ENCODE measurements around the gene STEAP3. TPM values are rescaled to one million over a fixed set of nuclear protein-coding genes. Genes with fewer than 3 reads are reported as not detected.
A peak's percentile ranks its signal among the peaks of the same experiment; 100 is the strongest.

STEAP3 gene
- total RNA-seq, 1 donor from 2014 or later, result 38.8 TPM

DNA sequence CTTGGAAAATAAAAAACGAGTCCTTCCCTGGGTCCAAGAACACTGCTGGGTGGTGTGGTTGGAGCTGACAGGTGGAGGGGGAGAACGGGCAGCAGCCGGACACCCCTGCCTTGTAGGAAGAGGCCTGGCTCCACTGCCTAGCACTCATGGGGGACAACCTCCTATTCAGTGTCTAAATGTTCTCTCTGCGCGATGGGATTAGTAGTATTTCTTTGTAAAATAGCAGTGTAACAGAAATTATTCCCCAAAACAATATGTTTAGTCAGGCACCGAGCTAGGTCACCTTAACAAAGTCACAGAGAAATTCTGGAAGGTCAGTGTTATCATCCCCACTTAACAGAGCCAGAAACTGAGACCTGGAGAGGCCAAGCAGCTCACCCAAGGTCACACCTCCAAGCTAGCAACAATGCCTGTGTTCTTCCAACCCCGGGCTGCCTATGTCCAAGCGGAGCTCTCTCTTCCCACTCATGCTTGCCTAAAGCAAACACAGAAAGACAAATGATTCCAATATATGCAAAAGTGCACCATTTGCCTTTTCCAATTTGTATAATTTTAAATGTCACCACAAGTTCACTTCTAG is 68.0 kb downstream of the STEAP3 start:
- peaks cover 9% of the 10 kb centered on the region for H3K4me1 ChIP-seq (ENCODE audit: insufficient read depth, low read length)
- no peak overlapping the region for H2AFZ ChIP-seq (ENCODE audit: low read depth, low read length)
- H3K9ac ChIP-seq (ENCODE audit: low read length), result no peak overlapping the region
- Mint-ChIP-seq H3K27ac (ENCODE audit: unreplicated experiment) (no peak overlapping the region), H3K4me1 (ENCODE audit: low read depth, unreplicated experiment) (peaks cover 4% of the 10 kb centered on the region), H3K9me3 (ENCODE audit: unreplicated experiment) (no peaks in the 10 kb centered on the region), H3K36me3 (ENCODE audit: low read depth, unreplicated experiment) (peaks cover 1% of the 10 kb centered on the region), H3K27me3 (ENCODE audit: low read depth, unreplicated experiment) (peaks cover 12% of the 10 kb centered on the region), H3K4me3 (ENCODE audit: unreplicated experiment) (no peak overlapping the region)
- H3K27me3 ChIP-seq (ENCODE audit: insufficient read depth, low read length), result no peaks in the 10 kb centered on the region
- H3K4me2 ChIP-seq (ENCODE audit: low read length), result peak overlapping the region; percentile 30
- H3K36me3 ChIP-seq (ENCODE audit: insufficient read depth, low read length), result no peaks in the 10 kb centered on the region
- H3K27ac ChIP-seq (ENCODE audit: low read depth, low read length), result no peak overlapping the region
- no peaks in the 10 kb centered on the region for H3K79me2 ChIP-seq (ENCODE audit: insufficient read depth, low read length)
- H3K4me3 ChIP-seq (ENCODE audit: insufficient read depth, low read depth, low read length), result no peak overlapping the region
- no peak for TF ChIP-seq EZH2 (IDR thresholded peaks at IDR 0.05; ENCODE audit: insufficient read depth, low read length)
- TF ChIP-seq, protein P1, sequence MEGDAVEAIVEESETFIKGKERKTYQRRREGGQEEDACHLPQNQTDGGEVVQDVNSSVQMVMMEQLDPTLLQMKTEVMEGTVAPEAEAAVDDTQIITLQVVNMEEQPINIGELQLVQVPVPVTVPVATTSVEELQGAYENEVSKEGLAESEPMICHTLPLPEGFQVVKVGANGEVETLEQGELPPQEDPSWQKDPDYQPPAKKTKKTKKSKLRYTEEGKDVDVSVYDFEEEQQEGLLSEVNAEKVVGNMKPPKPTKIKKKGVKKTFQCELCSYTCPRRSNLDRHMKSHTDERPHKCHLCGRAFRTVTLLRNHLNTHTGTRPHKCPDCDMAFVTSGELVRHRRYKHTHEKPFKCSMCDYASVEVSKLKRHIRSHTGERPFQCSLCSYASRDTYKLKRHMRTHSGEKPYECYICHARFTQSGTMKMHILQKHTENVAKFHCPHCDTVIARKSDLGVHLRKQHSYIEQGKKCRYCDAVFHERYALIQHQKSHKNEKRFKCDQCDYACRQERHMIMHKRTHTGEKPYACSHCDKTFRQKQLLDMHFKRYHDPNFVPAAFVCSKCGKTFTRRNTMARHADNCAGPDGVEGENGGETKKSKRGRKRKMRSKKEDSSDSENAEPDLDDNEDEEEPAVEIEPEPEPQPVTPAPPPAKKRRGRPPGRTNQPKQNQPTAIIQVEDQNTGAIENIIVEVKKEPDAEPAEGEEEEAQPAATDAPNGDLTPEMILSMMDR (IDR thresholded peaks at IDR 0.05; ENCODE audit: insufficient read depth, low read depth, low read length), result no peak
- FAIRE-seq (no peak), DNase-seq (ENCODE audit: low read depth) (no peak)
- no peaks in the 10 kb centered on the region for H3K9me3 ChIP-seq (ENCODE audit: insufficient read depth, low read depth, low read length)
- H4K20me1 ChIP-seq (ENCODE audit: insufficient read depth, low read length), result no peaks in the 10 kb centered on the region

DNA sequence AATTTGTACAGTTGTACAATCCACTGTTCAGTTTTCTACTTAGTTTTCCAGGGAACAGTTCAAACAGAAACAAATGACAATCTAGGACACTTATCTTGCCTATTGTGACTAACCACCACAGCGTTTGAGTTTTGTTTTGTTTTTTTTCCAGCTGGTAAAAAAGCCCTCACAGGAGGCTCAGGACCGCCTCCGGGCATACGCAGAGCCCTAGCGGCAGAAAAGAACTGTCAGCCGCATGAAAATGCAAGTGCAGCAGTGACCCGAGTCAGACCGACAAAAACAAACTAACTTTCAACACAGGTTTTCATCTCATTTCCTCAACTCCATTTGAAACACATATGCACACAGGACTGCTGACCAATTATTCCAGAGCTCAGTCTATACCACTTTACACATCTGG is 68.6 kb downstream of the STEAP3 start:
- peak overlapping the region; percentile 30 for H3K4me2 ChIP-seq (ENCODE audit: low read length)
- H3K4me1 Mint-ChIP-seq (ENCODE audit: low read depth, unreplicated experiment), result peaks cover 4% of the 10 kb centered on the region
- no peaks in the 10 kb centered on the region for H3K9me3 Mint-ChIP-seq (ENCODE audit: unreplicated experiment)
- no peak overlapping the region for H3K4me3 ChIP-seq (ENCODE audit: insufficient read depth, low read depth, low read length)
- H3K27ac Mint-ChIP-seq (ENCODE audit: unreplicated experiment), result no peak overlapping the region
- no peak overlapping the region for H3K27ac ChIP-seq (ENCODE audit: low read depth, low read length)
- H3K27me3 ChIP-seq (ENCODE audit: insufficient read depth, low read length), result no peaks in the 10 kb centered on the region
- no peak for TF ChIP-seq EZH2 (IDR thresholded peaks at IDR 0.05; ENCODE audit: insufficient read depth, low read length)
- TF ChIP-seq, protein P1 (IDR thresholded peaks at IDR 0.05; ENCODE audit: insufficient read depth, low read depth, low read length), result peak; percentile 34
- H3K9me3 ChIP-seq (ENCODE audit: insufficient read depth, low read depth, low read length), result no peaks in the 10 kb centered on the region
- H3K36me3 Mint-ChIP-seq (ENCODE audit: low read depth, unreplicated experiment), result no peaks in the 10 kb centered on the region
- no peak overlapping the region for H3K9ac ChIP-seq (ENCODE audit: low read length)
- H3K79me2 ChIP-seq (ENCODE audit: insufficient read depth, low read length), result no peaks in the 10 kb centered on the region
- H3K4me1 ChIP-seq (ENCODE audit: insufficient read depth, low read length), result peaks cover 9% of the 10 kb centered on the region
- H3K36me3 ChIP-seq (ENCODE audit: insufficient read depth, low read length), result no peaks in the 10 kb centered on the region
- FAIRE-seq, result no peak
- DNase-seq (ENCODE audit: low read depth), result peak; percentile 18
- peaks cover 12% of the 10 kb centered on the region for H3K27me3 Mint-ChIP-seq (ENCODE audit: low read depth, unreplicated experiment)
- H4K20me1 ChIP-seq (ENCODE audit: insufficient read depth, low read length), result no peaks in the 10 kb centered on the region
- no peak overlapping the region for H3K4me3 Mint-ChIP-seq (ENCODE audit: unreplicated experiment)
- no peak overlapping the region for H2AFZ ChIP-seq (ENCODE audit: low read depth, low read length)

DNA sequence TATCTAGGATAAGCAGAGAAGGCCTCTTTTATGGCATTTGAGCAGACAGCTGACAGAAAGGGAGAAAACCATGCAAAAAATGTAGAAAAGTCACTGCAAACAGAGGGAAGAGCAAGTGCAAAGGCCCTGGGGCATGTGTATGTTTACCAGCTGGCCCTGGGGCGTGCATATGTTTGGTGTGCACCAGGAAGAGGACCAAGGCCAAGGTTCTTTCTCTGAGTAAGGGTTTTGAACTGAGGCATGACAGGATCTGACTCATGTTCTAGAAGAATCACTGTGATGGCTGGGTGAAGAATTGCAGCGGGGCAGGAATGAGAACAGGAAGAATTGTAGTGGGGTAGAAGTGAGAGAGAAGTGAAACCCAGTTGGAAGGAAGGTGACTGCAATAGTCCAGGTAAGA is 69.6 kb downstream of the STEAP3 start:
- Histone ChIP-seq H3K27me3 (ENCODE audit: insufficient read depth, low read length) (no peaks in the 10 kb centered on the region), H3K4me2 (ENCODE audit: low read length) (no peak overlapping the region), H3K4me1 (ENCODE audit: insufficient read depth, low read length) (peaks cover 9% of the 10 kb centered on the region), H3K36me3 (ENCODE audit: insufficient read depth, low read length) (no peaks in the 10 kb centered on the region), H2AFZ (ENCODE audit: low read depth, low read length) (no peak overlapping the region), H3K9ac (ENCODE audit: low read length) (no peak overlapping the region), H3K79me2 (ENCODE audit: insufficient read depth, low read length) (no peaks in the 10 kb centered on the region), H3K4me3 (ENCODE audit: insufficient read depth, low read depth, low read length) (no peak overlapping the region), H3K9me3 (ENCODE audit: insufficient read depth, low read depth, low read length) (no peaks in the 10 kb centered on the region), H4K20me1 (ENCODE audit: insufficient read depth, low read length) (no peaks in the 10 kb centered on the region), H3K27ac (ENCODE audit: low read depth, low read length) (no peak overlapping the region)
- FAIRE-seq (no peak), DNase-seq (ENCODE audit: low read depth) (no peak)
- Mint-ChIP-seq H3K4me3 (ENCODE audit: unreplicated experiment) (no peak overlapping the region), H3K9me3 (ENCODE audit: unreplicated experiment) (no peaks in the 10 kb centered on the region), H3K36me3 (ENCODE audit: low read depth, unreplicated experiment) (no peaks in the 10 kb centered on the region), H3K4me1 (ENCODE audit: low read depth, unreplicated experiment) (peaks cover 4% of the 10 kb centered on the region), H3K27me3 (ENCODE audit: low read depth, unreplicated experiment) (peaks cover 9% of the 10 kb centered on the region), H3K27ac (ENCODE audit: unreplicated experiment) (no peak overlapping the region)
- TF ChIP-seq EZH2 (IDR thresholded peaks at IDR 0.05; ENCODE audit: insufficient read depth, low read length), result no peak

All from astrocyte (in vitro differentiated cells and primary cell).